GM20000 (cell line): Measurements from ENCODE around the gene PRRC1.
A peak's percentile ranks its signal among the peaks of the same experiment; 100 is the strongest.
"Not testable (repeated sequence)": the region's sequence is repeated elsewhere in the genome, so short reads cannot be mapped to it uniquely, and the experiment has no call there.

Experiments used
- DNase-seq: peaks from one replicate; pipeline ENCODE4 v3.0.0; 2012; ENCODE audit warnings: low spot score
- CTCF ChIP-seq: IDR thresholded peaks from 2 replicates; pipeline ENCODE4 v1.5.1; 2012; ENCODE audit warnings: mild to moderate bottlenecking, control low read depth; ENCODE audit errors: extremely low read depth, missing control alignments

Gene PRRC1

GRCh38 chr5:127563136-127563535 is 45.7 kb downstream of the PRRC1 start:
- TF ChIP-seq CTCF = no peak
- DNase-seq = no peak

GRCh38 chr5:127564002-127564769 is 46.7 kb downstream of the PRRC1 start:
- TF ChIP-seq CTCF = peak; percentile 59
- peak; percentile 64 for DNase-seq

GRCh38 chr5:127565586-127566270 is 48.3 kb downstream of the PRRC1 start:
- no peak for TF ChIP-seq CTCF

GRCh38 chr5:127567026-127567768 is 49.8 kb downstream of the PRRC1 start:
- no peak for TF ChIP-seq CTCF
- peak; percentile 70 for DNase-seq

More at GRCh38 chr5:127565586-127566270, 48.3 kb downstream of the PRRC1 start:
- no peak for DNase-seq

- TF ChIP-seq CTCF = no peak
- peak; percentile 51 for DNase-seq
Measured at GRCh38 chr5:127568166-127568565, 50.7 kb downstream of the PRRC1 start.

GRCh38 chr5:127569471-127569870 is 52.0 kb downstream of the PRRC1 start:
- not testable (repeated sequence) for DNase-seq

- no peak for TF ChIP-seq CTCF
- peak; percentile 81 for DNase-seq
Measured at GRCh38 chr5:127571314-127572131, 54.1 kb downstream of the PRRC1 start.
